ENCODE data around the gene SHANK1. TPM values are rescaled to one million over a fixed set of nuclear protein-coding genes. Genes with fewer than 3 reads are reported as not detected.
"Not testable (repeated sequence)": the region's sequence is repeated elsewhere in the genome, so short reads cannot be mapped to it uniquely, and the experiment has no call there.

The SHANK1 gene
- total and polyA plus RNA-seq, 2 of the 13 experiments (the other 11 are each of a cell fraction or from before 2014, with no cell fraction given), result not detected

DNA sequence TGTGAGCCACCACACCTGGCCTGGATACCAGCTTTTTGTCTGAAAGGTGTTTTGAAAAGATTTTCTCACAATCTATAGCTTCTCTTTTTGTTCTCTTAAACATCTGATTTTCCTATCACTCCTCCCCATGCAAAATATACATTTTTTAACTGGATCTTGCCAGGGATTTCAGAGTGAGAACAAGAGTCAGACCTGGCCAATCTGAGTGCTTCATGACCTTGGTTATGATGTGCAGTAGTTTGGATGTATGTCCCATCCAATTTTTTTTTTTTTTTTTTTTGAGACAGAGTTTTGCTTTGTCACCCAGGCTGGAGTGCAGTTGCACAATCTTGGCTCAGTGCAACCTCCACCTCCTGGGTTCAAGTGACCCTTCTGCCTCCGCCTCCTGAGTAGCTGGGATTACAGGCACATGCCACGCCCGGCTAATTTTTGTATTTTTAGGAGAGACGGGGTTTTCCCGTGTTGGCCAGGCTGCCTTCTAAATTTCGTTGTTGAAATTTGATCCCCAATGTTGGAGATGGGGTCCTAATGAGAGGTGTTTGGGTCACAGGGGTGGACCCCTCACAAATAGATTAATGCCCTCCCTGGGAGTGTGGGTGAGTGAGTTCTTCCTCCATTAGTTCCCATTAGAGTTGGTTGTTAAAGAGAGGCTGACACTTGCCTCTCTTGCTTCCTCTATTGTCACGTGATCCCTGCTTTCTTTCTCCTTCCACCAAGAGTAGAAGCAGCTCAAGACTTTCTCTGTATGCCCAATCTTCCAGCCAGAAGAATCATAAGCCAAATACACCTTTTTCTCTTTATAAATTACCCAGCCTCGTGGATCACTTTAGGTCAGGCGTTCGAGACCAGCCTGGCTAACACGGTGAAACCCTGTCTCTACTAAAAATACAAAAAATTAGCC lies 106.8 kb downstream of the SHANK1 start:
- POLR2A ChIA-PET; H3K36me3 ChIP-seq (replicated peaks in 1 of 2; ENCODE audit: control insufficient read depth in 1 of 2, insufficient read depth in 2 of 2, low read length in 2 of 2); FAIRE-seq; H4K20me1 ChIP-seq (ENCODE audit: insufficient read depth, low read length); H3K79me2 ChIP-seq (ENCODE audit: insufficient read depth, low read length); DNase-seq (ENCODE audit: low spot score); in situ Hi-C loops (cut with HindIII; ENCODE audit: extremely low pct_ligation_motif_present, low pct_unique_long_range_greater_than_20kb); H2AFZ ChIP-seq (ENCODE audit: low read length); H3K4me1 ChIP-seq (ENCODE audit: insufficient read depth, low read length); BruUV-seq (replicated peaks); H3K27ac ChIP-seq (ENCODE audit: extremely low read length, insufficient read depth, low read length); H3K4me2 ChIP-seq (ENCODE audit: low read depth, low read length); H3K9me3 ChIP-seq (ENCODE audit: low read length); H3K9ac ChIP-seq (ENCODE audit: insufficient read depth, low read depth, low read length); CTCF ChIA-PET (ENCODE audit: low intra/inter-chr PET ratio, low total read pairs); H3K27me3 ChIP-seq (ENCODE audit: control insufficient read depth in 1 of 2, insufficient read depth in 2 of 2, low read length in 2 of 2); intact Hi-C loops (cut with micrococcal nuclease; ENCODE audit: unreplicated experiment); H3K4me3 ChIP-seq (replicated peaks in 1 of 3; ENCODE audit: insufficient read depth in 1 of 3, low read depth in 2 of 3, low read length in 3 of 3); ATAC-seq: not testable (repeated sequence)
- TF ChIP-seq RAD51 (IDR thresholded peaks at IDR 0.05; ENCODE audit: borderline replicate concordance), result peak; percentile 63; the same call in 1 of the 2 replicates
- 33% methylated on average over 11 of the region's 11 CpGs for WGBS (ENCODE audit: low lambda C conversion rate)

Other genes starting within 250 kb of the SHANK1 start
- not detected in 2 replicates for gene EMC10, start 243.3 kb downstream of the SHANK1 start, total RNA-seq (2016; rRNA removed; fragmentation: Illumina TruSeq; extraction: Trizol)
- gene EMC10, start 243.3 kb downstream of the SHANK1 start, polyA plus RNA-seq (2011; rRNA removed), result not detected in 2 replicates
- gene GARIN5A, start 243.0 kb downstream of the SHANK1 start, total RNA-seq (2016; rRNA removed; fragmentation: Illumina TruSeq; extraction: Trizol), result not detected in 2 replicates
- not detected in 2 replicates for gene GARIN5A, start 243.0 kb downstream of the SHANK1 start, polyA plus RNA-seq (2011; rRNA removed)
- 2.0 and 2.3 TPM in 2 replicates for gene JOSD2, start 208.6 kb downstream of the SHANK1 start, total RNA-seq (2016; rRNA removed; fragmentation: Illumina TruSeq; extraction: Trizol)
- gene JOSD2, start 208.6 kb downstream of the SHANK1 start, polyA plus RNA-seq (2011; rRNA removed), result 4.1 and 5.2 TPM in 2 replicates
- 1.1 and 2.2 TPM in 2 replicates for gene ASPDH, start 205.9 kb downstream of the SHANK1 start, total RNA-seq (2016; rRNA removed; fragmentation: Illumina TruSeq; extraction: Trizol)
- gene ASPDH, start 205.9 kb downstream of the SHANK1 start, polyA plus RNA-seq (2011; rRNA removed), result 3.3 and 4.0 TPM in 2 replicates
- gene LRRC4B, start 151.4 kb downstream of the SHANK1 start, total RNA-seq (2016; rRNA removed; fragmentation: Illumina TruSeq; extraction: Trizol), result not detected in 2 replicates
- gene LRRC4B, start 151.4 kb downstream of the SHANK1 start, polyA plus RNA-seq (2011; rRNA removed), result not detected in 2 replicates
- not detected in 2 replicates for gene SYT3, start 79.9 kb downstream of the SHANK1 start, total RNA-seq (2016; rRNA removed; fragmentation: Illumina TruSeq; extraction: Trizol)
- gene SYT3, start 79.9 kb downstream of the SHANK1 start, polyA plus RNA-seq (2011; rRNA removed), result not detected in 2 replicates
- gene C19orf81, start 70.4 kb downstream of the SHANK1 start, total RNA-seq (2016; rRNA removed; fragmentation: Illumina TruSeq; extraction: Trizol), result not detected in 2 replicates
- gene C19orf81, start 70.4 kb downstream of the SHANK1 start, polyA plus RNA-seq (2011; rRNA removed), result not detected in 2 replicates
- not detected in 2 replicates for gene CLEC11A, start 3.6 kb upstream of the SHANK1 start, total RNA-seq (2016; rRNA removed; fragmentation: Illumina TruSeq; extraction: Trizol)
- not detected in 2 replicates for gene CLEC11A, start 3.6 kb upstream of the SHANK1 start, polyA plus RNA-seq (2011; rRNA removed)
- not detected in 2 replicates for gene GPR32, start 50.7 kb upstream of the SHANK1 start, total RNA-seq (2016; rRNA removed; fragmentation: Illumina TruSeq; extraction: Trizol)
- gene GPR32, start 50.7 kb upstream of the SHANK1 start, polyA plus RNA-seq (2011; rRNA removed), result not detected in 2 replicates
- gene ACP4, start 70.6 kb upstream of the SHANK1 start, total RNA-seq (2016; rRNA removed; fragmentation: Illumina TruSeq; extraction: Trizol), result not detected in 2 replicates
- gene ACP4, start 70.6 kb upstream of the SHANK1 start, polyA plus RNA-seq (2011; rRNA removed), result 0.08 TPM in 1 of 2 replicates, not detected in the other
- gene KLK1, start 104.0 kb upstream of the SHANK1 start, total RNA-seq (2016; rRNA removed; fragmentation: Illumina TruSeq; extraction: Trizol), result not detected in 2 replicates
- gene KLK1, start 104.0 kb upstream of the SHANK1 start, polyA plus RNA-seq (2011; rRNA removed), result not detected in 2 replicates
- gene KLK15, start 113.8 kb upstream of the SHANK1 start, total RNA-seq (2016; rRNA removed; fragmentation: Illumina TruSeq; extraction: Trizol), result not detected in 2 replicates
- not detected in 2 replicates for gene KLK15, start 113.8 kb upstream of the SHANK1 start, polyA plus RNA-seq (2011; rRNA removed)
- not detected in 2 replicates for gene KLK3, start 135.1 kb upstream of the SHANK1 start, total RNA-seq (2016; rRNA removed; fragmentation: Illumina TruSeq; extraction: Trizol)
- not detected in 2 replicates for gene KLK3, start 135.1 kb upstream of the SHANK1 start, polyA plus RNA-seq (2011; rRNA removed)
- not detected in 2 replicates for gene KLK2, start 153.6 kb upstream of the SHANK1 start, total RNA-seq (2016; rRNA removed; fragmentation: Illumina TruSeq; extraction: Trizol)
- gene KLK2, start 153.6 kb upstream of the SHANK1 start, polyA plus RNA-seq (2011; rRNA removed), result 0.11 TPM in 1 of 2 replicates, not detected in the other
- not detected in 2 replicates for gene KLK4, start 191.6 kb upstream of the SHANK1 start, total RNA-seq (2016; rRNA removed; fragmentation: Illumina TruSeq; extraction: Trizol)
- not detected in 2 replicates for gene KLK4, start 191.6 kb upstream of the SHANK1 start, polyA plus RNA-seq (2011; rRNA removed)
- not detected in 2 replicates for gene KLK5, start 233.2 kb upstream of the SHANK1 start, total RNA-seq (2016; rRNA removed; fragmentation: Illumina TruSeq; extraction: Trizol)
- gene KLK5, start 233.2 kb upstream of the SHANK1 start, polyA plus RNA-seq (2011; rRNA removed), result not detected in 2 replicates
- 0.15 TPM in 1 of 2 replicates, not detected in the other for gene KLK6, start 249.8 kb upstream of the SHANK1 start, total RNA-seq (2016; rRNA removed; fragmentation: Illumina TruSeq; extraction: Trizol)
- 1.6 and 1.8 TPM in 2 replicates for gene KLK6, start 249.8 kb upstream of the SHANK1 start, polyA plus RNA-seq (2011; rRNA removed)

Measured in HepG2 (cell line).